HepG2 (cell line): Measurements from ENCODE around the gene JMJD4. TPM values are rescaled to one million over a fixed set of nuclear protein-coding genes. Genes with fewer than 3 reads are reported as not detected.

Source experiments
- BCL6 ChIP-seq: IDR thresholded peaks from 2 replicates; pipeline ENCODE4 v1.6.1; 2016; ENCODE audit warnings: missing genetic modification reagents, missing compliant biosample characterization
- CBX5 ChIP-seq: sonication (generic); formaldehyde crosslinking; IDR thresholded peaks from 2 replicates; pipeline ENCODE4 v1.4.0; 2020; ENCODE audit warnings: missing genetic modification reagents, borderline replicate concordance
- ELF3 ChIP-seq: IDR thresholded peaks from 2 replicates; pipeline ENCODE4 v1.6.1; 2016; ENCODE audit warnings: missing genetic modification reagents, missing compliant biosample characterization
- GATAD2A ChIP-seq: IDR thresholded peaks from 2 replicates; pipeline ENCODE4 v1.6.1; 2016
- HMG20B ChIP-seq: conservative IDR thresholded peaks from 2 replicates; pipeline ENCODE4 v1.6.1; 2016; ENCODE audit warnings: missing genetic modification reagents, missing compliant biosample characterization
- KDM4B ChIP-seq: sonication (generic); formaldehyde crosslinking; IDR thresholded peaks from 2 replicates; pipeline ENCODE4 v1.4.0; 2020; ENCODE audit warnings: missing genetic modification reagents
- KLF11 ChIP-seq: IDR thresholded peaks from 2 replicates; pipeline ENCODE4 v1.6.1; 2016; ENCODE audit warnings: missing compliant biosample characterization
- KLF6 ChIP-seq: IDR thresholded peaks from 2 replicates; pipeline ENCODE4 v1.8.0; 2016; ENCODE audit warnings: missing biosample characterization, missing genetic modification reagents
- NFE2L2 ChIP-seq: fragments of 150-350 bp; IDR thresholded peaks from 2 replicates; pipeline ENCODE4 v1.6.1; 2014; ENCODE audit warnings: low read length
- RFX1 ChIP-seq: fragments of 450-650 bp; IDR thresholded peaks from 2 replicates; pipeline ENCODE4 v1.6.1; 2017
- XBP1 ChIP-seq: sonication (generic); formaldehyde crosslinking; IDR thresholded peaks from 2 replicates; pipeline ENCODE4 v1.5.0; 2020; ENCODE audit warnings: missing genetic modification reagents
- ZNF180 ChIP-seq: sonication (generic); formaldehyde crosslinking; IDR thresholded peaks from 2 replicates; pipeline ENCODE4 v1.4.0; 2020; ENCODE audit warnings: low read depth, missing genetic modification reagents, borderline replicate concordance
- ZNF615 ChIP-seq: sonication (generic); formaldehyde crosslinking; IDR thresholded peaks from 2 replicates; pipeline ENCODE4 v1.5.0; 2020; ENCODE audit warnings: mild to moderate bottlenecking, missing genetic modification reagents, borderline replicate concordance
- polyA plus RNA-seq, 8 experiments: library from polyadenylated mRNA; depleted of rRNA in 3 of 8; stranded (reverse) in 7 of 8; unstranded in 1 of 8; fragments of >200 nt; fragmentation: Illumina TruSeq in 4 of 8; extraction: Trizol in 4 of 8; gene quantifications; 2 replicates each; pipeline versions ENCODE4 v1.2.1 to v1.2.3, GENCODE V29; 2011 to 2016; ENCODE audit warnings: low read depth in 4 of 8, missing spikeins in 1 of 8, mixed read lengths in 1 of 8; ENCODE audit not compliant: insufficient read depth in 1 of 8
- total RNA-seq, 5 experiments: library from RNA; depleted of rRNA; stranded (reverse); fragments of >200 nt; fragmentation: Illumina TruSeq; extraction: Trizol; gene quantifications; 2 replicates each; pipeline ENCODE4 v1.2.3, GENCODE V29; 2016; ENCODE audit warnings: low read depth in 1 of 5
- TF ChIP-seq, protein P1 (sequence below): sonication (generic); formaldehyde crosslinking; IDR thresholded peaks from 2 replicates; pipeline ENCODE4 v1.5.1; 2020; ENCODE audit warnings: missing genetic modification reagents, mild to moderate bottlenecking, borderline replicate concordance
- TF ChIP-seq, protein P2 (sequence below): IDR thresholded peaks from 2 replicates; pipeline ENCODE4 v1.6.1; 2012; ENCODE audit warnings: inconsistent platforms
- TF ChIP-seq, protein P3 (sequence below): sonication (generic); formaldehyde crosslinking; IDR thresholded peaks from 2 replicates; pipeline ENCODE4 v1.9.0; 2021; ENCODE audit warnings: missing genetic modification reagents, borderline replicate concordance
- TF ChIP-seq, protein P4 (sequence below): sonication (generic); formaldehyde crosslinking; IDR thresholded peaks from 2 replicates; pipeline ENCODE4 v1.5.0; 2020; ENCODE audit warnings: missing genetic modification reagents, mild to moderate bottlenecking, borderline replicate concordance
- TF ChIP-seq, protein P5 (sequence below), 2 experiments: sonication (generic) in 1 of 2; formaldehyde crosslinking in 1 of 2; IDR thresholded peaks; 2 replicates each; pipeline versions ENCODE4 v1.4.0 to v1.6.1; 2018 to 2020; ENCODE audit warnings: missing genetic modification reagents in 2 of 2, borderline replicate concordance in 1 of 2, low read depth in 1 of 2, mild to moderate bottlenecking in 1 of 2, missing biosample characterization in 1 of 2
- TF ChIP-seq, protein P6 (sequence below): sonication (generic); formaldehyde crosslinking; IDR thresholded peaks from 2 replicates; pipeline ENCODE4 v1.5.0; 2020; ENCODE audit warnings: missing genetic modification reagents

JMJD4 gene
- total and polyA plus RNA-seq, 2 of the 13 experiments (the other 11 are each of a cell fraction or from before 2014, with no cell fraction given): 10.2 to 29.0 TPM

DNA sequence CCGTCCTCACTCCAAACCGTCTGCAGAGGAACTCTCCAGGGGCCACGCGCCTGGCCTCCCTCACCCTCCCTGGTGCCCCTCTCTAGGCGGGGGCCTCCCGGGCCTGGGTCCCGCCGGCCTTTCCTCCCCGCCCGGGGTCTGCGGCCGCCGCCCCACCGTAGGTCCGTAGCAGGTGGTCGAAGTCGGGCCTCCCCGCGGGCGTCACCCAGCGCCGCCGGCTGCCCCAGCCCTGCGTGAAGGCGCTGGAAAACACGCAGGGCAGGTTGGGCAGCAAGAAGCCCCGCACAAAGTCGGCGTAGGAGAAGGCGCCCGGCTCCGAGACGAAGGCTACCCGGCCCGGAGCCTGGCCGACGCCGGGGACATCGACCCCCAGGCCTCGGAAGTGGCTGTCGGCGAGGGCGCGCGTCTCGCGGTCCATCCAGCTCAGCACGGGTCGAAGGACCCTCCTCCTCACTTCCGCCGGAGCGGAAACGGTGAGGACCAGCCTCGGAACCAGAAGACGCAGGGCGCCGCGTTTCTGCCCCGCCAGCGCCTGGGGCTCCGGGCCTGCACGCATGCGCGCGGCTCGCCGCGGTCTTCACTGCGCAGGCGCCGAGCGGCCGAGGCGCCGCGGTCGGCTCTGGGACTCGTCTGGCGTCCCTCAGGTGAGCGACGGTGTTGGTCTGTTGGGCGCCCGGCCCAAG is at the start of gene JMJD4, which contains the start of gene SNAP47 (continued):
- TF ChIP-seq, protein P1, sequence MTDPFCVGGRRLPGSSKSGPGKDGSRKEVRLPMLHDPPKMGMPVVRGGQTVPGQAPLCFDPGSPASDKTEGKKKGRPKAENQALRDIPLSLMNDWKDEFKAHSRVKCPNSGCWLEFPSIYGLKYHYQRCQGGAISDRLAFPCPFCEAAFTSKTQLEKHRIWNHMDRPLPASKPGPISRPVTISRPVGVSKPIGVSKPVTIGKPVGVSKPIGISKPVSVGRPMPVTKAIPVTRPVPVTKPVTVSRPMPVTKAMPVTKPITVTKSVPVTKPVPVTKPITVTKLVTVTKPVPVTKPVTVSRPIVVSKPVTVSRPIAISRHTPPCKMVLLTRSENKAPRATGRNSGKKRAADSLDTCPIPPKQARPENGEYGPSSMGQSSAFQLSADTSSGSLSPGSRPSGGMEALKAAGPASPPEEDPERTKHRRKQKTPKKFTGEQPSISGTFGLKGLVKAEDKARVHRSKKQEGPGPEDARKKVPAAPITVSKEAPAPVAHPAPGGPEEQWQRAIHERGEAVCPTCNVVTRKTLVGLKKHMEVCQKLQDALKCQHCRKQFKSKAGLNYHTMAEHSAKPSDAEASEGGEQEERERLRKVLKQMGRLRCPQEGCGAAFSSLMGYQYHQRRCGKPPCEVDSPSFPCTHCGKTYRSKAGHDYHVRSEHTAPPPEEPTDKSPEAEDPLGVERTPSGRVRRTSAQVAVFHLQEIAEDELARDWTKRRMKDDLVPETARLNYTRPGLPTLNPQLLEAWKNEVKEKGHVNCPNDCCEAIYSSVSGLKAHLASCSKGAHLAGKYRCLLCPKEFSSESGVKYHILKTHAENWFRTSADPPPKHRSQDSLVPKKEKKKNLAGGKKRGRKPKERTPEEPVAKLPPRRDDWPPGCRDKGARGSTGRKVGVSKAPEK (CRISPR knock-in tag): no peak
- TF ChIP-seq ZNF180 (no peak; the same call in 1 of the 2 replicates), KLF6 (CRISPR knock-in tag) (peak; percentile 89; the same call in 1 of the 2 replicates), ZNF615 (CRISPR knock-in tag) (no peak), XBP1 (CRISPR knock-in tag) (no peak), RFX1 (no peak), KLF11 (CRISPR knock-in tag) (0 out of 2 replicates have a peak, but pooled peaks have one; percentile 55), KDM4B (CRISPR knock-in tag) (peak; percentile 93), BCL6 (peak; percentile 66; the same call in 1 of the 2 replicates), GATAD2A (CRISPR knock-in tag) (peak; percentile 74), HMG20B (0 out of 2 replicates have a peak, but pooled peaks have one; percentile 40), CBX5 (peak; percentile 95; the same call in 1 of the 2 replicates), ELF3 (CRISPR knock-in tag) (peak; percentile 91), NFE2L2 (no peak)
- TF ChIP-seq, protein P2, sequence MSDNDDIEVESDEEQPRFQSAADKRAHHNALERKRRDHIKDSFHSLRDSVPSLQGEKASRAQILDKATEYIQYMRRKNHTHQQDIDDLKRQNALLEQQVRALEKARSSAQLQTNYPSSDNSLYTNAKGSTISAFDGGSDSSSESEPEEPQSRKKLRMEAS: peak; percentile 95
- TF ChIP-seq, protein P3, sequence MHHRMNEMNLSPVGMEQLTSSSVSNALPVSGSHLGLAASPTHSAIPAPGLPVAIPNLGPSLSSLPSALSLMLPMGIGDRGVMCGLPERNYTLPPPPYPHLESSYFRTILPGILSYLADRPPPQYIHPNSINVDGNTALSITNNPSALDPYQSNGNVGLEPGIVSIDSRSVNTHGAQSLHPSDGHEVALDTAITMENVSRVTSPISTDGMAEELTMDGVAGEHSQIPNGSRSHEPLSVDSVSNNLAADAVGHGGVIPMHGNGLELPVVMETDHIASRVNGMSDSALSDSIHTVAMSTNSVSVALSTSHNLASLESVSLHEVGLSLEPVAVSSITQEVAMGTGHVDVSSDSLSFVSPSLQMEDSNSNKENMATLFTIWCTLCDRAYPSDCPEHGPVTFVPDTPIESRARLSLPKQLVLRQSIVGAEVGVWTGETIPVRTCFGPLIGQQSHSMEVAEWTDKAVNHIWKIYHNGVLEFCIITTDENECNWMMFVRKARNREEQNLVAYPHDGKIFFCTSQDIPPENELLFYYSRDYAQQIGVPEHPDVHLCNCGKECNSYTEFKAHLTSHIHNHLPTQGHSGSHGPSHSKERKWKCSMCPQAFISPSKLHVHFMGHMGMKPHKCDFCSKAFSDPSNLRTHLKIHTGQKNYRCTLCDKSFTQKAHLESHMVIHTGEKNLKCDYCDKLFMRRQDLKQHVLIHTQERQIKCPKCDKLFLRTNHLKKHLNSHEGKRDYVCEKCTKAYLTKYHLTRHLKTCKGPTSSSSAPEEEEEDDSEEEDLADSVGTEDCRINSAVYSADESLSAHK: no peak
- TF ChIP-seq, protein P4, sequence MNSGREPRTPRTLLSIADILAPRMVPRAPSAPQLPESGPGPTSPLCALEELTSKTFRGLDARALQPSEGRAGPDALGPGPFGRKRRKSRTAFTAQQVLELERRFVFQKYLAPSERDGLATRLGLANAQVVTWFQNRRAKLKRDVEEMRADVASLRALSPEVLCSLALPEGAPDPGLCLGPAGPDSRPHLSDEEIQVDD (CRISPR knock-in tag): no peak
- TF ChIP-seq, protein P5, sequence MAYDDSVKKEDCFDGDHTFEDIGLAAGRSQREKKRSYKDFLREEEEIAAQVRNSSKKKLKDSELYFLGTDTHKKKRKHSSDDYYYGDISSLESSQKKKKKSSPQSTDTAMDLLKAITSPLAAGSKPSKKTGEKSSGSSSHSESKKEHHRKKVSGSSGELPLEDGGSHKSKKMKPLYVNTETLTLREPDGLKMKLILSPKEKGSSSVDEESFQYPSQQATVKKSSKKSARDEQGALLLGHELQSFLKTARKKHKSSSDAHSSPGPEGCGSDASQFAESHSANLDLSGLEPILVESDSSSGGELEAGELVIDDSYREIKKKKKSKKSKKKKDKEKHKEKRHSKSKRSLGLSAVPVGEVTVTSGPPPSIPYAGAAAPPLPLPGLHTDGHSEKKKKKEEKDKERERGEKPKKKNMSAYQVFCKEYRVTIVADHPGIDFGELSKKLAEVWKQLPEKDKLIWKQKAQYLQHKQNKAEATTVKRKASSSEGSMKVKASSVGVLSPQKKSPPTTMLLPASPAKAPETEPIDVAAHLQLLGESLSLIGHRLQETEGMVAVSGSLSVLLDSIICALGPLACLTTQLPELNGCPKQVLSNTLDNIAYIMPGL (CRISPR knock-in tag; IDR thresholded peaks at IDR 0.05; ENCODE audit: borderline replicate concordance in 1 of 2, low read depth in 1 of 2): peak; percentile 94 to 98
- TF ChIP-seq, protein P6, sequence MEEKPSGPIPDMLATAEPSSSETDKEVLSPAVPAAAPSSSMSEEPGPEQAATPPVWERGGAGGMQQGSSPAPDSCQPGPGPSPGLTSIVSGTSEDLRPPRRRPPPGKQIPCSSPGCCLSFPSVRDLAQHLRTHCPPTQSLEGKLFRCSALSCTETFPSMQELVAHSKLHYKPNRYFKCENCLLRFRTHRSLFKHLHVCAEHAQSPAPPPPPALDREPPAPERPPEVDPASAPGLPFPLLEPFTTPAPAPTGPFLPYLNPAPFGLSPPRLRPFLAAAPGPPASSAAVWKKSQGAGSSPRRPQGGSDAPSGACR (CRISPR knock-in tag): peak; percentile 97
